Esophagus squamous epithelium (tissue), 5 donors: ENCODE measurements around the gene LAMB3. TPM values are rescaled to one million over a fixed set of nuclear protein-coding genes. Genes with fewer than 3 reads are reported as not detected.

Experiments
- DNase-seq: peaks from one replicate; lab custom pipeline; 2025; lab: John Stamatoyannopoulos, UW
- H3K27ac ChIP-seq, 4 donors: fragments of 200-600 bp; sonication (generic); one replicate each; pipeline ENCODE4 v1.5.1; 2016 to 2019; ENCODE audit warnings: mild to moderate bottlenecking in 1 of 4
- H3K27me3 ChIP-seq, 4 donors: fragments of 200-600 bp; sonication (generic); 1 replicate in 3 of 4; 2 replicates in 1 of 4; pipeline versions ENCODE4 v1.5.1 to v1.6.0; 2017 to 2021; ENCODE audit warnings: antibody characterized with exemption in 1 of 4
- H3K36me3 ChIP-seq, 3 donors: fragments of 200-600 bp; sonication (generic); one replicate each; pipeline ENCODE4 v1.5.1; 2016 to 2019
- H3K4me1 ChIP-seq, 3 donors: fragments of 200-600 bp; sonication (generic); one replicate each; pipeline ENCODE4 v1.5.1; 2017 to 2019
- H3K4me3 ChIP-seq, 4 donors: fragments of 200-600 bp; sonication (generic); 1 replicate in 3 of 4; 2 replicates in 1 of 4; pipeline ENCODE4 v1.5.1; 2016 to 2019; ENCODE audit warnings: mild to moderate bottlenecking in 2 of 4, moderate library complexity in 1 of 4
- H3K9me3 ChIP-seq, 3 donors: fragments of 200-600 bp; sonication (generic); one replicate each; pipeline ENCODE4 v1.5.1; 2016 to 2019
- CTCF ChIP-seq, 6 experiments: fragments of 450-650 bp in 4 of 6; fragments of 200-600 bp in 2 of 6; sonication (generic) in 2 of 6; IDR thresholded peaks; one replicate each; pipeline ENCODE4 v1.5.1; 2016 to 2019; ENCODE audit warnings: antibody characterized with exemption in 6 of 6, mild to moderate bottlenecking in 4 of 6, moderate library complexity in 4 of 6
- POLR2A ChIP-seq, 4 donors: fragments of 450-650 bp; IDR thresholded peaks; one replicate each; pipeline ENCODE4 v1.6.1; 2017; ENCODE audit warnings: antibody characterized with exemption in 4 of 4, mild to moderate bottlenecking in 4 of 4, moderate library complexity in 3 of 4
- WGBS, 2 donors: methylation state at CpG; one replicate each; pipeline ENCODE4 v1.1.5; 2018; 5-methylcytosine and 5-hydroxymethylcytosine counted together
- intact Hi-C: fragments of 100-400 bp; cut with DNase I; formaldehyde crosslinking; loops from one replicate; pipeline ENCODE4 v1.15.0; 2022
- total RNA-seq, 4 donors: library from RNA; depleted of rRNA; stranded (reverse); fragments of >200 nt; gene quantifications; one replicate each; pipeline ENCODE4 v1.1.0, GENCODE V29; 2016
- donor health status: DM: yes; HTN: yes; CAD: no.

Gene LAMB3
- total RNA-seq, 4 donors from 2014 or later, result 65.4 to 121 (median 113) TPM

- Histone ChIP-seq H3K9me3 (no peaks in the 10 kb centered on the region), H3K4me1 (peaks cover 17 to 82% (median 50%) of the 10 kb centered on the region in 3 donors), H3K27me3 (peaks cover 0 to 6% (median 0%) of the 10 kb centered on the region in 4 donors), H3K4me3 (no peak overlapping the region), H3K27ac (peak overlapping the region in 1 of 4 donors; percentile 22), H3K36me3 (peaks cover 0 to 58% (median 4%) of the 10 kb centered on the region in 3 donors)
- no peak for TF ChIP-seq POLR2A (IDR thresholded peaks at IDR 0.05)
- no peak for TF ChIP-seq CTCF (IDR thresholded peaks at IDR 0.05)
- DNase-seq, result no peak
- intact Hi-C loops, result loop anchor here (10.0 kb wide), 1 partner anchor 52 kb away; no protein-coding TSS in a partner anchor
- 74% methylated on average over 7 of the region's 19 CpGs; no CpG with 5 or more reads in 1 of the 2 donors for WGBS, 2 donors
Observed at GRCh38 chr1:209626346-209627026, 25.7 kb downstream of the LAMB3 start.

- WGBS, 2 donors, result 40 to 51% methylated on average over 2 to 10 of the region's 18 CpGs
- peaks cover 0 to 58% (median 4%) of the 10 kb centered on the region in 3 donors for H3K36me3 ChIP-seq
- no peaks in the 10 kb centered on the region for H3K9me3 ChIP-seq
- peak overlapping the region in 1 of 4 donors; percentile 22 for H3K27ac ChIP-seq
- peaks cover 0 to 6% (median 0%) of the 10 kb centered on the region in 4 donors for H3K27me3 ChIP-seq
- peaks cover 17 to 82% (median 57%) of the 10 kb centered on the region in 3 donors for H3K4me1 ChIP-seq
- intact Hi-C loops, result loop anchor here (10.0 kb wide), 1 partner anchor 51 kb away; no protein-coding TSS in a partner anchor
- no peak for TF ChIP-seq CTCF (IDR thresholded peaks at IDR 0.05)
- no peak overlapping the region for H3K4me3 ChIP-seq
- DNase-seq, result no peak
Observed at GRCh38 chr1:209625791-209626285, 26.4 kb downstream of the LAMB3 start.

- H3K4me1 ChIP-seq, result peaks cover 17 to 81% (median 59%) of the 10 kb centered on the region in 3 donors
- WGBS, 2 donors, result 71 to 74% methylated on average over 15 of the region's 15 CpGs
- DNase-seq, result no peak
- intact Hi-C loops, result loop anchor here (10.0 kb wide), 1 partner anchor 50 kb away; no protein-coding TSS in a partner anchor
- peaks cover 0 to 6% (median 0%) of the 10 kb centered on the region in 4 donors for H3K27me3 ChIP-seq
- no peak overlapping the region for H3K27ac ChIP-seq
- H3K4me3 ChIP-seq, result no peak overlapping the region
- H3K36me3 ChIP-seq, result peaks cover 0 to 51% (median 4%) of the 10 kb centered on the region in 3 donors
- no peaks in the 10 kb centered on the region for H3K9me3 ChIP-seq
- TF ChIP-seq CTCF (IDR thresholded peaks at IDR 0.05) (no peak), POLR2A (IDR thresholded peaks at IDR 0.05) (no peak)
Observed at GRCh38 chr1:209624558-209625549, 27.4 kb downstream of the LAMB3 start.

GRCh38 chr1:209622841-209623829, 29.1 kb downstream of the LAMB3 start:
- Histone ChIP-seq H3K9me3 (no peaks in the 10 kb centered on the region), H3K27me3 (peaks cover 0 to 6% (median 0%) of the 10 kb centered on the region in 4 donors), H3K4me1 (peaks cover 17 to 64% (median 50%) of the 10 kb centered on the region in 3 donors), H3K4me3 (no peak overlapping the region), H3K36me3 (peaks cover 0 to 67% (median 4%) of the 10 kb centered on the region in 3 donors), H3K27ac (no peak overlapping the region)
- WGBS, 2 donors, result 79 to 86% methylated on average over 8 to 10 of the region's 24 CpGs
- TF ChIP-seq POLR2A (IDR thresholded peaks at IDR 0.05) (no peak), CTCF (IDR thresholded peaks at IDR 0.05) (no peak)
- DNase-seq, result no peak
- intact Hi-C loops, result loop anchor here (10.0 kb wide), 1 partner anchor 48 kb away; no protein-coding TSS in a partner anchor
